ENCODE results near the gene CCDC88C.
"Not testable (repeated sequence)": the region's sequence is repeated elsewhere in the genome, so short reads cannot be mapped to it uniquely, and the experiment has no call there.

CCDC88C gene

DNA sequence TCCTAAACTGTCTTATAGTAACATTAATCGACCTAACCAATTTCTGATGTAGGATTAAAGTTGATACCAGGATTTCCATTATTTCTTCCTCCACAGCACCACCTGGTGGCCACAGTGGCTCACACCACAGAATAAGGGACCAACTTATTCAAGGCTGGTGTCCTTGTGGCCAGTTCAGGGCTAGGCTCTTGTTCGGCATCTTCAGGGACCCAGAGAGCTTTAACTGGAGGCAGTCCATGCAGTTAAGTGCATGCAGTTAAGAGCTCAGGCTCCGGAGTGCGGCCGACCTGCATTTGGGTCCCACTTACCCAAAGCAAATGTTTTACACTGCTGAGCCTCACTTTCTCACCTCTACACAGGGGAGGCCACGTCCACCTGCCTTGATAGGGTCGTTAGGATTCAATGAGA, 131.1 kb downstream of the CCDC88C start:
- peak; percentile 67 for DNase-seq (ENCODE audit: low read depth)

- DNase-seq (ENCODE audit: low read depth): no peak
These were observed 132.7 kb downstream of the CCDC88C start for GRCh38 chr14:91284791-91285548.

GRCh38 chr14:91284146-91284790, 133.4 kb downstream of the CCDC88C start:
- no peak for DNase-seq (ENCODE audit: low read depth)

DNA sequence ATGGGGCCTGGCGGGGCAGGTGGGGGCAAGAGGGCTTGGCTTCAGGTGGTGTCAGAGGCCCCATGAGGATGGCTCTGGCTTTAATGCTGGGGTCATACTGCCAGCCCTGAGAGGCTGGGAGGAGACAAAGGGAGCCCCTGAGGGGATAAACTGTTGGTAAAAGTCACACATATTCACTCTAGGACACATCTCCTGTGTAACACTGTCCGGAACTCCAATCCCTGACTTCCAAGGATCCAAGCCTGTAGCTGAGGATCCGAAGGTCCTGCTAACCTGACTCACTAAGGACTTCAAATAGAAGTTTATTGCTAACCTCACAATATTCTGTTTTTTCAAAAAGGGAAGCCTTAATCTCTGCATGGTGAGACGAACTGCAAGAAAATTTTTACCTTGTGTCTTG, 134.0 kb downstream of the CCDC88C start:
- no peak for DNase-seq (ENCODE audit: low read depth)

- no peak for DNase-seq (ENCODE audit: low read depth)
These were observed 134.5 kb downstream of the CCDC88C start for GRCh38 chr14:91282954-91283645.

GRCh38 chr14:91281346-91281745, 136.3 kb downstream of the CCDC88C start:
- DNase-seq (ENCODE audit: low read depth): no peak

- DNase-seq (ENCODE audit: low read depth): no peak
These were observed 137.5 kb downstream of the CCDC88C start for GRCh38 chr14:91280129-91280528.

GRCh38 chr14:91279354-91279753, 138.3 kb downstream of the CCDC88C start:
- no peak for DNase-seq (ENCODE audit: low read depth)

DNA sequence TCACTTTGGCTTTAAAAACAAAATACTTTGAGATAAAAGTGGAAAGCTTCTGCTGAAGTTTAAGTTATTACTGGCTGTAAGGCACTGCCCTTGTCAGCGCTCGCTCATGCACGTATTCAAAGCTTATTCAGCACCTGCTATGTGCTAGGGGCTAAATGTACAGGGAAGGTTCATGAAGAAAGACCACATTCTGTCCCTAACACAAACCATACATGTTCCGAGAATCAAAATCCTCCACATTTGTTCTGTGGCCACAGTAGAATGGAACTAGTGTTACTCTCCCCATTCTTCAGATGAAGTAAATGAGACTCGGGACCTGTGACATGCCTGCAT, 139.3 kb downstream of the CCDC88C start:
- no peak for DNase-seq (ENCODE audit: low read depth)

- no peak for DNase-seq (ENCODE audit: low read depth)
These were observed 139.9 kb downstream of the CCDC88C start for GRCh38 chr14:91277546-91278382.

DNA sequence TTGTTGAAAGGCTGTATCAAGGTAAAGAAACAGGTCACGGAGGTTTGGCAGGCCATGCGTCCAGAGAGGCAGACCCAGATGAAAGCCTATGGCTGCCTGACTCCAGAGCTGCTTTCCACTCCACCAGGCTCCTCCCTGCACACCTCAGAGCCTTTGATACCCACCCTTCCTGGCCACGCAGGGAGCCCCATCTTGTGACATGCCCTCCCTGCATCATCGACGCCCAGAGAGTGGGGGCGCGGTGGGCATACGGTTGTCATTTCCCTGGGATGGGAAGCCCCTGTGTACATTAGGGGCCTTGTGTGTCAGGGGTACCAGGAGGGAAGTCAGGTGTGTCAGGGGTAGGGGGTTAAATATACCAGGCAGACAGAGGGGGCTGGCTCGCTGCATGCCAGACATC, 142.8 kb downstream of the CCDC88C start:
- no peak for DNase-seq (ENCODE audit: low read depth)

DNA sequence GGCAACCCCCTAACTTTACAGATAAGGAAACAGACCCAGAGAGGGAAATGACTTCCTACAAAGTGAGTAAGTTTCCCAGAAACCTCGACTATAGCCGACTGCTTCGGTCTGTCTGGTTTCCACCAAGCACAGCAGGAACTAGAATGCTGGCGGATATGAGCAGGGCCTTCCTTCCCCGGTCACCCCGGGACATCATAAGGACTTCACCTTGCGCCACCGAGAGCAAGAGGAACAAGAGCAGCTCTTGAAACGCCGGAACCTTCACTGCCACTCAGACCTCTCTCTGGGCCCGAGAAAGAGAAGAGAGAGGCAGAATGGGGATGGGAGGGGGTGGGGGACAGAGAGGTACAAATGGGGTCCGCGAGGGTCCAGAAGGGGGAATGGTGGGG, 143.7 kb downstream of the CCDC88C start:
- no peak for DNase-seq (ENCODE audit: low read depth)

- no peak for DNase-seq (ENCODE audit: low read depth)
These were observed 144.2 kb downstream of the CCDC88C start for GRCh38 chr14:91273273-91273884.

- no peak for DNase-seq (ENCODE audit: low read depth)
These were observed 145.0 kb downstream of the CCDC88C start for GRCh38 chr14:91272341-91273272.

DNA sequence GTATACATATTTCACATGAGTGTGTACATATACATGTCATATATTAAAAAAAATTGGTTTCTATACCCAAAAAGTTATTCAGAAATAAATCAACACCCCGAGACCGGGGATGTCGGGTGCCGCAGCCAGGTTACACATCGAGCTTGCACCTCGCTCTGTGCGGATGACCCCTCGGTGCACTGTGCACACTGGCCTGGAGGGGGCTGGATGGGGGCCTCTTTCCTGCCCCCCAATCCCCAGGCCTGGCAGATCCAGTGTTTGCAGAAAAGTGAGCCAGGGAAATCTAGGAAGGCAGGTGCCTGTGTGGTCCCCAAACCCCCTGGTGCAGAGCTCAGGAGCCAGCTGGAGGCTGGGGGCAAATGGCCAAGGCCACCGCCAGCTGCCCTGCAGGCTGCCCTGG, 146.0 kb downstream of the CCDC88C start:
- DNase-seq (ENCODE audit: low read depth): no peak

DNA sequence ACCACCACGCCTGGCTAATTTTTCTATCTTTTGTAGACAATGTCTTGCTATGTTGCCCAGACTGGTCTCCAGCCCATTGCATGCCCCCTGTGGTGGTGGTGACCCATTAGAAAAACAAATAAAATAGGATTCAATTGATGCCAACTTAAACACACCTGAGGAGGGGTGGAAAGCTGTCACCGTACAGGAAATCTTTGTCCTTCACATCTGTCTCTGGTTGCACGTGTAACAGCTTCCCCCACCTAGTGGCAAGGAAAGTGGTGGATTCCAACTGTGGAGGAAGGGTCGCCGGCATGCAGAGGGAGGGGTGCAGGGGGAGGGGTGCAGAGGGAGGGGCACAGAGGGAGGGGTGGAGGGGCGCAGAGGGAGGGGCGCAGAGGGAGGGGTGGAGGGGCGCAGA, 147.0 kb downstream of the CCDC88C start:
- DNase-seq (ENCODE audit: low read depth): no peak

DNA sequence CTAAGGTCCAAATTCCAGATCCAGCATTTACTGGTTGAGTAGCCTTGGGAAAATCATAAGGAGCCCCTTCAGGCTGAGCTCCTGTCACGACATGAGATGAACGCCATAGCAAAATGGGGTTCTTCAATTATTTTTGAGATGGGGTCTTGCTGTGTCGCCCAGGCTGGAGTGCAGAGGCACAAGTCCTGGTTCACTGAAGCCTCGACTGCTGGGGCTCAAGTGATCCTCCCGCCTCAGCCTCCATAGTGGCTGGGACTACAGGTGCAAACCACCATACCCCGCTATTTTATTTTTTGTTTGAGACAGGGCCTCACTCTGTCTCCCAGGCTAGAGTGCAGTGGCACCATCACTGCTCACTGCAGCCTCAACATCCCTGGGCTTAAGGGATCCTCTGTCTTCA, 147.4 kb downstream of the CCDC88C start:
- DNase-seq (ENCODE audit: low read depth): no peak

GRCh38 chr14:91269076-91269991, 148.3 kb downstream of the CCDC88C start:
- no peak for DNase-seq (ENCODE audit: low read depth)

GRCh38 chr14:91267965-91268437, 149.6 kb downstream of the CCDC88C start:
- DNase-seq (ENCODE audit: low read depth): no peak

DNA sequence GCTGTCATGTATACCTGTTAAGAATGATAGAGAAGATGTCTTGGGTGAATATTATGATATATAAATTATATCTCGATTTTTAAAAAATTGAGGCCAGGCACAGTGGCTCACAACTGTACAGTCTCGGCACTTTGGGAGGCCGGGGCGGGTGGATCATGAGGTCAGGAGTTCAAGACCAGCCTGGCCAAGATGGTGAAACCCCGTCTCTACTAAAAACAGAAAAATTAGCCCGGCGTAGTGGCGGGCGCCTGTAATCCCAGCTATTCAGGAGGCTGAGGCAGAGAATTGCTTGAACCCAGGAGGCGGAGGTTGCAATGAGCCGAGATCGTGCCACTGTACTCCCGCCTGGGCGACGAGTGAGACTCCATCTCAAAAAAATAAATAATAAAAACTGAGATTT, 151.3 kb downstream of the CCDC88C start:
- not testable (repeated sequence) for DNase-seq (ENCODE audit: low read depth)

Measured in stimulated activated CD4-positive, alpha-beta T cell treated with anti-CD3 and anti-CD28 coated beads, Interleukin-2, amount 100 ng/mL, for 4 hours (primary cell).